Measurements from ENCODE around the gene VDR.
"Not testable (repeated sequence)": the region's sequence is repeated elsewhere in the genome, so short reads cannot be mapped to it uniquely, and the experiment has no call there.

VDR gene

DNA sequence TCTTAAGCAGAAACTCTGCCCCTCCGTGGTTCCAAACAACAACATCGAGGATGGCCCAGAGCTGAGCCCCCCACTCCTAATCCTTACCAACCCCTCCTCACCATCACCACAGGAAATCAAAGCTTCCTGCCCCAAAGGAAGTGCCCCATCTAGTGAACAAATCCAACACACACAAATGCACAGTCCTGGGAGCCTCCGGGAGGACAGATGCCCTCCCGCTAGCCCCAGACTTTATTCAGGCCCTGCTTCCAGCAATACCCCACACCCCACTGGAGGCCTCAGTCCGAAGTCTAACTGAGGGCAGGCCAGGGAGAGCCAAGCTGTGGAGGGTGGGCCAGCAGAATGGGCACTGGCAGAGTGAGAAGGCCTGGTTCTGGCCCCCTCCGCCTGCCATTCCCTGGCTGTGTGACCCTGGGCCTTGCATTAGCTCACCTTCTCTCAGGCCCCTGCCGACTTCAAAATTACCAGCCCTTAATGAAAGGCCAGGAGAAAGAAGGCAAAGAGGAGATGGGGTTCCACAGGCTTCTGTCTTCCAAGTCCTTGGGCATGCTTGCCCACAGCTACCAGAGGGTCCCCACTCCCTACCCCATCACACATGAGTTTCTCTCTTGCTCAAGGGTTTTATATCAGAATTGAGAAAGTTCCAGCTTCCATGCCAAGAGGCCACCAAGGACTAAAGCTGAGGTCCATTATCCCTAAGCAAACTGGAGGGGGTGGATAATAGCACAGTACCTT is 87.4 kb downstream of the VDR start:
- peak overlapping the region; percentile 98 for H3K27ac Mint-ChIP-seq
- peaks cover 70% of the 10 kb centered on the region for H3K4me1 Mint-ChIP-seq
- no peak for ATAC-seq

DNA sequence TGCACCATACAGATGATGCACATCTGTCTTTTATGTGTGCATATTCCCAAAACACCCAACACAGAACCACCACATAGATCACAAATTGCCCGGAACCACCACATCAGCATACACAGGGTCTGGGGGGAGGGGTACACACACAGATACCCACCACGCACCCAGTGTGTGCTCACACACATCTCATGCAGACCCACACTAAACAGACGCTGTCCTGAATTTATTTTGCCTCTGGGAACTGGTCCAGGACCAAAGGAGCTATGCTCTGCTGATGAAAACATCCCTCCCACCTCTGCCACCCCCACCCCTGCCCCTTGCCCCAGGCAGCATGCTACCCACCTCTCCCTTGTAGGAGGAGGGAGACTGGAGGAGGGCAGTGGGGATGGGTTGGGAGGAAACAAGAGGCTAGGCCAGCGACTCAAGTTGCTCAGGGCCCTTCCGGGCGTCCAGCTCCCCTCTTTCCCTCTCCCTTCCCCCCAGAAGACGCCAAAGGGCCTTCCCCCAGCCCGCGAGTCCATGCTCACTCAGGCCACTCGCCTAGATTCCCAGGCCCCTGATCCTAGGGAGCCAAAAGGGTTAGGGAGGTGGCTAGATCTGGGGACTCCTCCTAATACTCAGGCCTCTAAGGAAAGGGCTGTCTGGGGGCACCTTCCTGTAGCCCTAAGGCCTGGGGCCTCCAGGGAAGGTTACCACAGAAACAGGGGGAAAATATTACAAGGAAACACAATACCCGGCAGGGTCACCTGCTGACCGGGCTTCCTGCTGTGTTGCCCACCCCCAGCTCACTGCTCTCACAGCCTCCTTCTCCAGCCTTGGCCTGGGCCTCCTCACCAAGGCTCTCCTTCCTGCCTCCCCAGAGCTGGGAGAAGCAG is 88.2 kb downstream of the VDR start:
- peaks cover 70% of the 10 kb centered on the region for H3K4me1 Mint-ChIP-seq
- H3K9me3 Mint-ChIP-seq, result peaks cover 6 to 7% of the 10 kb centered on the region in 2 donors
- ATAC-seq, result no peak
- H3K4me3 Mint-ChIP-seq, result peak overlapping the region; percentile 90 to 95
- no peaks in the 10 kb centered on the region for H3K27me3 Mint-ChIP-seq
- peak overlapping the region; percentile 96 to 98 for H3K27ac Mint-ChIP-seq
- no peak for DNase-seq

More for the DNA sequence above, 87.4 kb downstream of the VDR start:
- no peak for DNase-seq
- Mint-ChIP-seq H3K9me3 (peaks cover 6 to 7% of the 10 kb centered on the region in 2 donors), H3K27me3 (no peaks in the 10 kb centered on the region), H3K4me3 (peak overlapping the region; percentile 90 to 95)

DNA sequence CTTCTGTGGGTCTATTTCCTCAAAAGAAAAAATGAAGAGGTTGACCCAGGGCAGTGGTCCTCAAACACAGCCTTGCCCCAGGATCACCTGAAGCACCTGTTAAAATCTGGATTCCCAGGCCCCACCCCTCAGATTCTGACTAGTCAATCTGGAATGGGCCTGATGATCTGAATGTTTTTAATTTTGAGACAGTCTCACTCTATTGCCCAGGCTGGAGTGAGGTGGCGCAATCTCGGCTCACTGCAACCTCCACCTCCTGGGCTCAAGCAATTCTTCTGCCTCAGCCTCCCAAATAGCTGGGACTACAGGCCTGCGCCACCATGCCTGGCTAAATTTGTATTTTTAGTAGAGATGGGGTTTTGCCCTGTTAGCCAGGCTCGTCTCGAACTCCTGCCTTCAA is 89.3 kb downstream of the VDR start:
- not testable (repeated sequence) for DNase-seq, ATAC-seq, H3K27me3 Mint-ChIP-seq, H3K9me3 Mint-ChIP-seq
- Mint-ChIP-seq H3K27ac (peak overlapping the region; percentile 47 to 93), H3K4me3 (peak overlapping the region; percentile 90 to 95), H3K4me1 (peaks cover 70% of the 10 kb centered on the region)

DNA sequence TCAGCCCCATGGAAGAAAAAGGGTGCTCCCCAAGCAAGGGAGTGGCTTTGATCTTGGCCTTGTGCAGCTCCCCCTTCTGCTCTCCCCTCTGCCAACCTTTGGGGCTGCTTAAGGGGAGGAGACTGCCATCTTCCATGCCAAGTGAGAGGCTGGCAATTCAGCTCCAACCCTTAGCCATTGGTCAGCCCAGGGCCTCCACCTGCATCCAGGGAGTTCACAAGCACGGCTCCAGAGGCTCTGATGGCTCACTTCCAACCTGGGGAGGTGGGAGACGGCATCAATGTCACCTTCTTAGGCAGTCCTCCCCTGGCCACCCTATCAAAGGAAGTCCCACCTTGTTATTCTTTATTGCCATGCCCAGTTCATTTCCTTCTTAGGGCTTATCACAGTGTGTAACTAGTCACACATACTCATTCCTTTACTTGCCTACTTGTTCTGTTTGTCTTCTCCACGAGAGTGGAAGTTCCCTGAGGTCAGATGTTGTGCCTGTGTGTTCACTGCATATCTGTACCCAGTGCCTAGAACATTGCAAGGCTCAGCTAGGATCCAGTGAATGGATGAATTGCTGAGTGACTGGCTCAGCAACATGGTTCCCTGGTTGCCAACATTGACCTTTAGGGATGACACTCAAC is 90.1 kb downstream of the VDR start:
- Mint-ChIP-seq H3K4me1 (peaks cover 75% of the 10 kb centered on the region), H3K27ac (peak overlapping the region; percentile 96 to 99), H3K9me3 (peaks cover 6 to 7% of the 10 kb centered on the region in 2 donors), H3K4me3 (peak overlapping the region; percentile 90 to 95), H3K27me3 (no peaks in the 10 kb centered on the region)
- ATAC-seq (peak; percentile 25), DNase-seq (peak in 1 of 2 donors; percentile 41)

DNA sequence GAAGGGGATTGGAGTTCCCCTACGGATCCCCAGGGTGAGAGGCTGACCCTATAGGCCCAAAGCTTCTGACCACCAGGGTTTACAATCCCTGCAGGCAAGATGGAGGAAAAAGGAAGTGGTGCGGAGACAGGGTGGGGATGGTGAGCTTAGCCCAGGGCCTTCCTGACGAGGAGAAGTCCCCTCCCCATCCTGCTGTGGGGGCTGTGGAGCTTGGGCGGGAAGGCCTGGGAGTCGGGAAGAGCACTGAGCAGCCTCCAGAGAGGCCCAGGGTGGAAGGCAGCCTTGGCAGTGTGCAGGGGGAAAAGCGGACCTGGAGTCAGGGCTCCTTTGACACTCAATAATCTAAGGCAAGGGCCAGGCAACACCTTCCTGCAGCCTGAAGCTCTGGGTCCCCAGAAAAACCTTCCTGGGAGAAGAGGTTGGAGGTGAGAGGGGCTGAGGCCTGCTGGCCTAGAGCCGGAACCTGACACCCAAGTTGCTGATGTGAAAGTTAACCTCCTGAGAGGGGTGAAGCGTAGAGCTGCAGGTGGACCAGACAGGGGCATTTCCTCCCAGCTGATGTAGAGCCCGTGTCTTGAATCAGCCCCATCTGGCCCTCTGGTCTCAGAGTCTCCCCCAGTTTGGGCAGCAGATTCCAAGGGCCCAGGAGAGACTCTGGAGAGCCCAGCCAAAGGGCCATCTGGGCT is 91.1 kb downstream of the VDR start:
- peak overlapping the region; percentile 90 to 95 for H3K4me3 Mint-ChIP-seq
- H3K4me1 Mint-ChIP-seq, result peaks cover 85% of the 10 kb centered on the region
- no peaks in the 10 kb centered on the region for H3K27me3 Mint-ChIP-seq
- peaks cover 6 to 7% of the 10 kb centered on the region in 2 donors for H3K9me3 Mint-ChIP-seq
- DNase-seq, result peak; percentile 50 to 65
- ATAC-seq, result peak; percentile 23
- peak overlapping the region; percentile 96 to 99 for H3K27ac Mint-ChIP-seq

DNA sequence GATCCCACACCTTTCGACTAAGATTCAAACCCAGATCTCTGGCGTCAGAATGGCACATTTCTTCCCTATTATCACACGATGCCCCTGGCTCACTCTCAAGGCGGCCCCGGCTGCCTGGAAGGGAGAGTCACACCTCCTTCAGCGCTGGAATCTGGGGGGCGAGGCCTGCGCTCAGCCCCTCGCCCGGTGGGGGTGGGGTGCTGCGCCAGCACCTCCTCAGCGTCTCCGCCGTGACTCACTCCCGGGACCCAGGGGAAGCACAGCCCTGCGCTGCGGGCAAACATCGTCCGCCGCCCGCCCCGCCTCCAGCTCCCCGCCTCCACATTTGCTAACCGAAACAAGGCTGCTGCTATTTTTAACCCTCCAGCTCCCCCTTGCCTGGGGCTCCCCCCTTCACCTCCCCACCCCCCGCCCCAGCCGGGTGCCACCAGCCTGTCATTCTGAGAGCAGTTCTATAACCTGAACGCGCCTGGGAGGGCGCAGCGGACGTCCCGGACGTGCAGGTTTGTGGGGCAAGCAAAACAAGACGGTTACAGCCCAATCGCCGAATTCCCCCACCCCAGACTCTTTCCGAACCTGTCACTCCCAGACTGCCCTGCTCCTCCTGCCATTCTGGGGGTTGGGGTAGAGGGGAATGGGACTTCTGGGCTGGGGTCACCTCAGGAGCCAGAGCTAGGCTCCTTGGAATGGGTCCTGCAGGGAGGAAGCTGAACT is 91.8 kb downstream of the VDR start:
- Mint-ChIP-seq H3K27ac (peak overlapping the region; percentile 96 to 99), H3K4me1 (peaks cover 92% of the 10 kb centered on the region), H3K9me3 (peaks cover 6 to 7% of the 10 kb centered on the region in 2 donors), H3K27me3 (no peaks in the 10 kb centered on the region), H3K4me3 (peak overlapping the region; percentile 90 to 95)
- DNase-seq (peak; percentile 93 to 97), ATAC-seq (peak; percentile 79)

DNA sequence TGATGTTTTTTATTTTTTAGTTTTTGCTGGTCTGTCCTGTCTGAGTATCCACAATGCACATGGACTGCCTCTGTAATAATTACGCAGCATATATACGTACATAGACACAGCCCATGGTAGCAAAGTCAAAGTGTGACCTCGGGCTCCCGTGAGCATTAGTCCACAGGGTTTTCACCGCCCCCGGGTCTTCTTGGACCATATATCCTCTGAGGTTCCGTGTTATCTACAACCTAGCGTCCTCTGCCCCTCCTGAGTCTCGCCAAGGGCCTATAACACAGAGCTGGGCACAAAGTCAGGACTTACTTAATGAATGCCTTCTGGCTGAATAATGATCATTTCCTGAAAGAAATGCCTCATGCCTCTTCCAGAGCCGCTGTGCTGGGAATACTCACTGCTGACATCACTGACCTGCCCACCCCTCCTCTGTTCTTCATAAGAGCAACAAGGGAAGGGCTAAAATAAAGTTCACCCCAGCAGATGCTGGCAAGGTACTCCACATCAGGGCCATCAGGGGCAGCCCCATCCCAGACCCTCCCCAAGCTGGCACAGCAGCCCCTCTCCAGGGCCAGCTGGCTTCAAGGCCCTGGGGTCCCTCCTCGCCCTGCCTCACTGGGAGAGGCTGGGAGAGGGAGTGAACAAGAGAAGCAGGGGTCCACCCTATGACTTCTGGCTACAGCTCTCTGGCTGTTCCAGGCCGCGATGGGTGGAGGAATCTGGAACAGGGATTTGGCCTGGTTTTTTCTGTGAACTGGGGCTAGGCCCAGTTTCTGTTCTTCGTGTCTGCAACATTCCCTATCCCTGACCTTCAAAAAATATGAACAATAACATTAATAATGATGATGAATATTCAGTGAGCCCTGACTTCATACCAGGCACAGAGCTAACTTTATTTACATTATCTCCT is 93.0 kb downstream of the VDR start:
- Mint-ChIP-seq H3K27ac (peak overlapping the region; percentile 94), H3K9me3 (peaks cover 6 to 7% of the 10 kb centered on the region in 2 donors), H3K4me3 (peak overlapping the region; percentile 90 to 95), H3K4me1 (peaks cover 96% of the 10 kb centered on the region), H3K27me3 (no peaks in the 10 kb centered on the region)
- ATAC-seq (no peak), DNase-seq (no peak)

DNA sequence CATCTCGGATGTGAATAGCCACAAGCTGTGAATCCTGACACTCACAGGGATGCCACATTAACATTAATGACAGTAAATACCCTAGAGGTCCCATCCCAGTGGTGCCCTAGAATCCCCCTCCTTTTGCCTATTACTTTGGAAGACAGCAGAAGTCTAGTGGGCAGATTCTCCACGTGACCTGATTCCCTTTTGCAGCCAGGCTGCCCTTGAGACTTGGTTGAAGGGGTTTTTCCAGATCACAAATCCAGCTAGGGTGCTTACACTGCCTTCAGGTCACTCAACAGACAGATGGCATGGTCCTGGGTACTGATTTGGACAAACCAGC is 93.8 kb downstream of the VDR start:
- ATAC-seq (no peak), DNase-seq (no peak)
- H3K4me1 Mint-ChIP-seq, result peaks cover 96% of the 10 kb centered on the region
- peaks cover 6 to 7% of the 10 kb centered on the region in 2 donors for H3K9me3 Mint-ChIP-seq
- peak overlapping the region; percentile 90 to 95 for H3K4me3 Mint-ChIP-seq
- no peaks in the 10 kb centered on the region for H3K27me3 Mint-ChIP-seq
- H3K27ac Mint-ChIP-seq, result peak overlapping the region; percentile 24 to 94

DNA sequence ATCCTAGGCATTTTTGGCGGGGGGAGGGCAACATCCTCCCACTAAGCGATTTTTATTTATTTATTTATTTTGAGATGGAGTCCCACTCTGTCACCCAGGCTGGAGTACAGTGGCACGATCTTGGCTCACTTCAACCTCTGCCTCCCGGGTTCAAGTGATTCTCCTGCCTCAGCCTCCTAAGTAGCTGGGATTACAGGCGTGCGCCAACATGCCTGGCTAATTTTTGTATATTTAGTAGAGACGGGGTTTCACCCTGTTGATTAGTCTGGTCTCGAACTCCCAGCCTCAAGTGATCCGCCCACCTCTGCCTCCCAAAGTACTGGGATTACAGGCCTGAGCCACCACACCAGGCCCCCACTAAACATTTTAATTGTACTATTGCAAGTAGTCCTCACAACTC is 95.3 kb downstream of the VDR start:
- Mint-ChIP-seq H3K27ac (peak overlapping the region; percentile 16 to 32), H3K4me1 (peaks cover 96% of the 10 kb centered on the region), H3K4me3 (peak overlapping the region; percentile 90 to 95)
- DNase-seq, H3K27me3 Mint-ChIP-seq, H3K9me3 Mint-ChIP-seq, ATAC-seq: not testable (repeated sequence)

DNA sequence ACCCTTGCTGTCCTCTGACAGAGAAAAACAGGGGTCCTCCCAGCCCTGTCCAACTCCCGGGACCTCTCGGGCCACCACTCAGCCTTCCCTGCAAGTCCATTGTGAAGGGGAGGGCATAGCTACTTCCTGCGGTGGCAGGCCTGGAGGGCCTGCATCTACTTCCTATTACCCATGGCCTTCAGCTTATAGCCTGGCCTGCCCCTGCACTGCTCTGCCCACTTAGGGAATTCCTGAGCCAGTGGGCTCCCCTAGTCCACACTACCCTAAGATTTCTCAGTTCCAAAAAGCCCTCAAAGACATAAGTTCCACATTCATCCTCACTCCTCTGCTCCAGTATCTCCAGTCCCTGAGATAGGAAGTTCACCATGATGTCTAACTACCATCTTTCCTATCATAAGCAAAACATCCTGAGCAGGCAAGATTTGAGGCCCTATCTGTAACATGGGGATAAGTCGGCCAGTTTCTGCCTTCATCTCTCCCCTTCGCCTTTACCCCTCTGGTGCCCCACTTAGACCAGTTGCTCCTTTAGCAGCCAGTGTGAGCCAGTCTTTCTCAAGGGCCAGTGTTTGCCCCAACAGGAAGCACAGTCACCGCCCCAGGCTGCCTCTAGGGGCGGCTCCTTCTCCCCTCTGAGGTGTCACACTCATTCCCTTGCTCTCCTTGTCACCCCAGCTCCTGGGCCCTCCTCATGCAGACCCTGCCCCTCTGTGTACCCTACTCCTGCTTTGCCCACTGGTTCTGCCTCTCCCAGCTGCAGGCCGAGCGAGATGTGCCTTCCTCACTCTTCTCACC is 96.0 kb downstream of the VDR start:
- H3K27me3 Mint-ChIP-seq, result no peaks in the 10 kb centered on the region
- peak; percentile 42 for ATAC-seq
- H3K27ac Mint-ChIP-seq, result peak overlapping the region; percentile 74 to 90
- peak overlapping the region; percentile 78 to 95 for H3K4me3 Mint-ChIP-seq
- no peaks in the 10 kb centered on the region for H3K9me3 Mint-ChIP-seq
- peaks cover 96% of the 10 kb centered on the region for H3K4me1 Mint-ChIP-seq
- peak; percentile 60 to 75 for DNase-seq

DNA sequence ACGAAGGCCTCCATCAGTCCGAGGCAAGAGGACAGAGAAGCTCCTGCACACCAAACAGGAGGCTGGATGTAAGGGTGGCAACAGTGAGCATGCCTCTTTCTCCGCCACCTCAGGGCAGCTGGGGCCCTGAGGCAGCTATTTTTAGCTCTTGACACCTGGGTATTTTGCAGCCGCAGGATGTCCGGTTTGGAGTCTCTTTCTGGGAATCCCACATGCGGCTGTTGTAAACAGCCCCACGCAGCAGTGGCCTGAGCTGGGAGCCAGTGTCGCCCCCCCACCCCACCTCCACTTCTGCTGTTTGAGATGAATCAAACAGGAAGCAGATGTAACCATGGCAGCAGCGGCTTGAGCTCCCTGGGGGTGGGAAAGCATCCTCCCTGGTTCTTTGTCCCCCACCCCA is 96.7 kb downstream of the VDR start:
- ATAC-seq (peak; percentile 70), DNase-seq (peak; percentile 60 to 91)
- peaks cover 96% of the 10 kb centered on the region for H3K4me1 Mint-ChIP-seq
- no peaks in the 10 kb centered on the region for H3K27me3 Mint-ChIP-seq
- H3K9me3 Mint-ChIP-seq, result no peaks in the 10 kb centered on the region
- H3K27ac Mint-ChIP-seq, result peak overlapping the region; percentile 74 to 90
- H3K4me3 Mint-ChIP-seq, result peak overlapping the region; percentile 78 to 95

DNA sequence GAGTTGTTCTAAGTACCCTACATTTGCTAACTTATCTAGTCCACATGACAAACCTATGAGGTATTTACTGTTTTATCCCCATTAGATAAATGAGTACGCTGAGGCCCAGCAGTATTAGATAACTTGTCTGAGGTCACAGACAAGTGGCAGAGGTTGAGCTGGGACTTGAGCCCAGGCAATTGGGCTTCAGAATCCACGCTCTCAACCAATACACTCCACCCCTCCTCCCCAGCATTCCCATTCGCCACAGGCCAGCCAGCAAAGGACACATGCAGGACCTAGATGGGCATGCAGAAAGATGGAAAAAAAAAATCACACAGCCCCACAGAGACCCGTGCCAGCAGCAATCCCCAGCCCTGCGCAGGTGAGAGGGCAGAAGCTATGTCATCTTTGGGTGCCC is 97.5 kb downstream of the VDR start:
- ATAC-seq (no peak), DNase-seq (no peak)
- peak overlapping the region; percentile 74 to 90 for H3K27ac Mint-ChIP-seq
- peak overlapping the region; percentile 78 to 95 for H3K4me3 Mint-ChIP-seq
- no peaks in the 10 kb centered on the region for H3K9me3 Mint-ChIP-seq
- no peaks in the 10 kb centered on the region for H3K27me3 Mint-ChIP-seq
- H3K4me1 Mint-ChIP-seq, result peaks cover 100% of the 10 kb centered on the region

DNA sequence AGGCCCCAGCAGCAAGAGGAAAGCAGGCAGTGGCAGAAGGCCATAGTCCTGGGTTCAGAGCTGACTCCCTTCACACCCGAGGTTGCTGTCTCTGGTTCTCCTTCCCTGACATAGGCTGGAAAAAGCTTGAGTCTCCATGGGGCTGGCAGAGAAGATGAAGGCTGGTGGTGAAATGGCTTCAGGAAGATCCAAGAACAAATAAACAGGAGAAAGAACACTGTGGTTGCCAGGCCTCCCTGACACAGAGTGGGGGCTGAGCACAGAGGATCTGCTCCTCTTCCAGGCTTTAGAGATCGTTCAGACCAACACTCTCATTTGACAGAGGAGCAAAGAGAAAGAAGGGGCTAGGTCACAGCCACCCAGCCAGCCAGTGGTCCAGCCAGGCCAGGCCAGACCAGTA is 99.4 kb downstream of the VDR start:
- Mint-ChIP-seq H3K4me1 (peaks cover 100% of the 10 kb centered on the region), H3K9me3 (no peaks in the 10 kb centered on the region), H3K4me3 (peak overlapping the region; percentile 78 to 95), H3K27me3 (no peaks in the 10 kb centered on the region), H3K27ac (peak overlapping the region; percentile 91 to 94)
- DNase-seq, result no peak
- no peak for ATAC-seq

Measured in stimulated activated naive CD8-positive, alpha-beta T cell treated with anti-CD3 and anti-CD28 coated beads, Interleukin-15, amount 100 ng/mL, for 72 hours (primary cell).